KG1 (cell line): ENCODE data around the gene MYO18A.
"Not testable (repeated sequence)": the region's sequence is repeated elsewhere in the genome, so short reads cannot be mapped to it uniquely, and the experiment has no call there.

ENCODE experiments used
- DNase-seq: peaks from one replicate; lab custom pipeline; 2025; lab: John Stamatoyannopoulos, UW

Gene MYO18A, protein sequence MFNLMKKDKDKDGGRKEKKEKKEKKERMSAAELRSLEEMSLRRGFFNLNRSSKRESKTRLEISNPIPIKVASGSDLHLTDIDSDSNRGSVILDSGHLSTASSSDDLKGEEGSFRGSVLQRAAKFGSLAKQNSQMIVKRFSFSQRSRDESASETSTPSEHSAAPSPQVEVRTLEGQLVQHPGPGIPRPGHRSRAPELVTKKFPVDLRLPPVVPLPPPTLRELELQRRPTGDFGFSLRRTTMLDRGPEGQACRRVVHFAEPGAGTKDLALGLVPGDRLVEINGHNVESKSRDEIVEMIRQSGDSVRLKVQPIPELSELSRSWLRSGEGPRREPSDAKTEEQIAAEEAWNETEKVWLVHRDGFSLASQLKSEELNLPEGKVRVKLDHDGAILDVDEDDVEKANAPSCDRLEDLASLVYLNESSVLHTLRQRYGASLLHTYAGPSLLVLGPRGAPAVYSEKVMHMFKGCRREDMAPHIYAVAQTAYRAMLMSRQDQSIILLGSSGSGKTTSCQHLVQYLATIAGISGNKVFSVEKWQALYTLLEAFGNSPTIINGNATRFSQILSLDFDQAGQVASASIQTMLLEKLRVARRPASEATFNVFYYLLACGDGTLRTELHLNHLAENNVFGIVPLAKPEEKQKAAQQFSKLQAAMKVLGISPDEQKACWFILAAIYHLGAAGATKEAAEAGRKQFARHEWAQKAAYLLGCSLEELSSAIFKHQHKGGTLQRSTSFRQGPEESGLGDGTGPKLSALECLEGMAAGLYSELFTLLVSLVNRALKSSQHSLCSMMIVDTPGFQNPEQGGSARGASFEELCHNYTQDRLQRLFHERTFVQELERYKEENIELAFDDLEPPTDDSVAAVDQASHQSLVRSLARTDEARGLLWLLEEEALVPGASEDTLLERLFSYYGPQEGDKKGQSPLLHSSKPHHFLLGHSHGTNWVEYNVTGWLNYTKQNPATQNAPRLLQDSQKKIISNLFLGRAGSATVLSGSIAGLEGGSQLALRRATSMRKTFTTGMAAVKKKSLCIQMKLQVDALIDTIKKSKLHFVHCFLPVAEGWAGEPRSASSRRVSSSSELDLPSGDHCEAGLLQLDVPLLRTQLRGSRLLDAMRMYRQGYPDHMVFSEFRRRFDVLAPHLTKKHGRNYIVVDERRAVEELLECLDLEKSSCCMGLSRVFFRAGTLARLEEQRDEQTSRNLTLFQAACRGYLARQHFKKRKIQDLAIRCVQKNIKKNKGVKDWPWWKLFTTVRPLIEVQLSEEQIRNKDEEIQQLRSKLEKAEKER (N-terminal part only)

DNA sequence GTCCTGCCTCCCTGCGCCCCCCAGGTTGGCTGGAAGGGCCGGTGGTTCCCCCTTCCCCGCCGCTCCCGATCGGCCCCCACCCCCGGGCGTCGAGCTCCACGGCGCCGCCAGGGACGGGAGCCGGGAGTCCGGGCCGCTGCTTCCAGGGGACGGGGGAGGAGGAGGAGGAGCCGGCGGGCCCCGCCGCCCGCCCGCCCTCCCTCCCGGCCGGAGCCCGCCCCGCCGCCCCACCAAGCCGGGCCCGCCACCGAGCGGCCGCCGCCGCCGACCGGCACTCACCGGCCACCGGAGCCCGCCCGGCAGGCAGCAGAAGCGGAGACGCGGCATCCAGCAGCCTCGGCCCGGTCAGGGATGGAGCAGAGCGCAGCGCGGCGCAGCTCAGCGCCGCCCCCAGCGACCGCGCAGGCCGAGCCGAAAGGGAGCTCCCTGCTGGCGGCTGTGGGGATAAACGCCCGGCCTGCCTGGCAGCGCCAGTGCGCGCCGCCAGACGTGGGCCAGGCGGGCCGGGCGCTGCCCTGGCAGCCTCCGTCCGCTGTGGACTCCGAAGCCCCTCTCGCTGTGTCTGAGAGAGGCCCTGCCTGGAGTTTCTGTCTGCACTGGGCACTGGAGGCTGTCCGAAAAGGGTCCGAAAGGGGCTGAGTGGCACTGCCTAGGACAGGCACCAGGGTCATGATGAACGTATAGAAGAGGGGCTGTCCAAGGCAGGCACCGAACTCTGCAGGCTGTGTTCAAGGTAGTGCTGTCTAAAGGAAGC, at the start of gene MYO18A:
MYO18A (minus strand) TSS at position 365 of the 754 bp plus-strand sequence. CDS start 13,458 bp downstream, outside the sequence.
- DNase-seq = peak; percentile 52

GRCh38 chr17:29225396-29225795, 45.2 kb upstream of the MYO18A start:
- no peak for DNase-seq

DNA sequence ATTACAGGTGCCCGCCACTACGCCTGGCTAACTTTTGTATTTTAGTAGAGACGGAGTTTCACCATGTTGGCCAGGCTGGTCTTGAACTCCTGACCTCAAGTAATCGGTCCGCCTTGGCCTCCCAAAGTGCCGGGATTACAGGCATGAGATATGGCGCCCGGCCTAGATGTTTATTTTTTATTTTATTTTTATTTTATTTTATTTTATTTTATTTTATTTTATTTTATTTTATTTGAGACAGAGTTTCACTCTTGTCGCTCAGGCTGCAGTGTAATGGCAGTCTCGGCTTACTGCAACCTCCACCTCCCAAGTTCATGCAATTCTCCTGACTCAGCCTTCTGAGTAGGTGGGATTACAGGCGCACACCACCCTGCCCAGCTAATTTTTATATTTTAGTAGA, 41.1 kb upstream of the MYO18A start:
- not testable (repeated sequence) for DNase-seq

GRCh38 chr17:29219378-29220047, 39.3 kb upstream of the MYO18A start:
- peak; percentile 73 for DNase-seq

- no peak for DNase-seq
These were observed 36.7 kb upstream of the MYO18A start for GRCh38 chr17:29216856-29217255.

DNA sequence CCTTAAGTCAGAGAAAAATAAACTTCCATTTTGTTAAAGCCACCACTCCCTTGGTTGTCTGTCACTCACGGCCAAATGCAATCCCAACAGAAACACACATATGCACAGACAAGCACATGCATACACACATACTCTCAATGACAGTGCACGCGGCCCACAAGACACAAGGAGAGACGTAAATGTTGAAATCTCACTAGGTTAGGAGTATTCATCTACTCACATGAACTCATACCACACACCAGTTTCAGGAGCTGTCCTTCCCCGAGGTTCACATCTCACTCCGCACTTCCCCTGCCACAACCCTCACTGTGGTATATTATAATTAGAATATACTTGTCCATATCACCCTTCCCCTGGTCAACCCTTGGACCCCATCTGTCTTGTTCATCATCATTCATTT, 36.0 kb upstream of the MYO18A start:
- DNase-seq = no peak

DNA sequence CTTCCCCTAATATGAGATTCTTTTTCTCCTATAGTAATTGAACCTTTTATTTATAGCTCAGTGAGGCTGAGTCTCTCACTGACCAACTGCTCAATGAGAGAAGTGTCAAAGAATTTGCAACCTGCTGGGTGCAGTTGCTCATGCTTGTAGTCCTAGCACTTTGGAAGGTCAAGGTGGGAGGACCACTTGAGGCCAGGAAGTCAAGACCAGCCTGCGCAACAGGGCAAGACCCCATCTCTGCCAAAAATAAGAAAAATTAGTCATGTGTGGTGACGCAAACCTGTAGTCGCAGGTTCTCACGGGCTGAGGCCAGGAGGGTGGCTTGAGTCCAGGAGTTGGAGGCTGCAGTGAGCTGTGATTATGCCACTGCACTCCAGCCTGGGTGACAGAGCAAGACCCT, 35.5 kb upstream of the MYO18A start:
- no peak for DNase-seq

DNA sequence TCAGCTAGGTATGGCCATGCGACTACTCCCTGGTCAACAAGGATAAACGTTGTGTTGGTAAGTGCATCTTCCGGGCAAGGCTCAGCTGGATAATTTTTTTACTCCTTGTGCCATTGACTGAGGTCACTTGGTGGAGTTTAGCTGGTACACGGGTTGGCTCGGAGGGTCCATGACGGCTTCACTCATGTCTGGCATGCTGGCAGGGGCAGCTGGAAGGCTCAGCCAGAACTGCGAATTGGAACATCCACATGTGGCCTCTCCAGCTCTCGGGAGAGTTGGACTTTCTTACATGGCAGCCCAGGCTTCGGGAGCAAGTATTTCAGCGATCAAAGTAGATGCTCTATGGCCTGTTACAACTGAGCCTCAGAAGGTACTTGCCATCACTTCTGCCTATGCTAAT, 35.0 kb upstream of the MYO18A start:
- no peak for DNase-seq

DNA sequence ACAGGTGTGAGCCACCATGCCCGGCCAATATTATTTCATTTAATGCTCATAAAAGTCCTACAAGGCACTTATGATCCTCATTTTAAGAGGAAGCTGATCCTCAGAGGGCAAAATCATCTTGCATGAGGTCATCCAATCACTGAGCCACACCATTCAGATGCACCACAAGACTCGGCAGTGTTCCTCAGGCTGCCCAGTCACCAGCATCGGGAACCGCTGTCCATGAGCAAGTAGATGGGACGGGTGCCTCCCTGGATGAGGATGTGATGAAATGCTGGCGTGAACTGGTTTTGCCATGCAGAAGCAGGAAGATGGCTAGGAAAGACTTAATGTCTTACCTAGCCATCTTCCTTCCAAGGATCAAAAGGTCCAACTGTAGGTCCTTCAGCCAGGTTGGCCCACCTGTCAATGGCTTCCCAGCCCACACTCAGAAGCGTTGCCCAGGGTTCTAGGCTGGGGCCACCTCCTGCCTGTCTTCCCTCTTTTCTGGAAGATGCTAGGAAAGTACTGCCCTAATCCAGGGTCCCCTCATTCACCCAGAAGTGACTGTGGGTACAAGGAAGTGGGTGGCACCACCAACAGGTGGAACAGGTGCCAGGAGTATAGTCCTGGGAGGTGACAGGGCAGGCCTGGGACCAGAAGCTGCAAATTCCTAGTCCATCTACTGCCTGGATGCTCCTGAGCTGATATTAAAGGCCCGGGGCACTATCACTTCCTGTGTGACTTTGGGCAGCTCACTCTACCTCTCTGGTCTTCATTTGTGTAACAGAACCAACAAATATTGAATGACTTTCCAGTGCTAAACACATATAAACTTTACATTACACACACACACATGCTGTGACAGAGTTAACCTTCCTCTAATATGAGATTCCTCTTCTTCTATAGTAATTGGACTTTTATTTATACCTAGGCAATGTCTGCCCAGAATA, 34.3 kb upstream of the MYO18A start:
- no peak for DNase-seq

DNA sequence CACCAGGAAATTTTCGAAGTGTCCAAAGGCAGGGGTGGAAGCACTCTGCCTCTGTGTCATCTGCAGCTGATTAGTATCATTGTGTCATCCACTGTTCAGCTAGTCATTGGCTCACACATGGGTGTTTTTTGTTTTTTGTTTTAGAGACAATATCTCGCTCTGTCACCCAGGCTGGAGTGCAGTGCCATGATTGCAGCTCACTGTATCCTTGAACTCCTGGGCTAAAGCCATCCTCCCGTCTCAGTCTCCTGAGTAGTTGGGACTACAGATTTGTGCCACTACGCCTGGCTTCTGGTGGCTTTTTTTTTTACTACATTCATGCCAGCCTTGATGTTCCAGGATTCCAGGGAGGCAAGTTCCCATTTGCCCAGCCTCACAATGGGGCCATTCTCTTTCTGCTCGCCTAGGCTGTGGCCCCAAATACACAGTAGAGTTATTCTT, 32.5 kb upstream of the MYO18A start:
- no peak for DNase-seq

GRCh38 chr17:29212094-29212631, 32.0 kb upstream of the MYO18A start:
- no peak for DNase-seq

GRCh38 chr17:29210879-29211278, 30.7 kb upstream of the MYO18A start:
- DNase-seq = no peak

- no peak for DNase-seq
These were observed 28.9 kb upstream of the MYO18A start for GRCh38 chr17:29209073-29209472.

DNA sequence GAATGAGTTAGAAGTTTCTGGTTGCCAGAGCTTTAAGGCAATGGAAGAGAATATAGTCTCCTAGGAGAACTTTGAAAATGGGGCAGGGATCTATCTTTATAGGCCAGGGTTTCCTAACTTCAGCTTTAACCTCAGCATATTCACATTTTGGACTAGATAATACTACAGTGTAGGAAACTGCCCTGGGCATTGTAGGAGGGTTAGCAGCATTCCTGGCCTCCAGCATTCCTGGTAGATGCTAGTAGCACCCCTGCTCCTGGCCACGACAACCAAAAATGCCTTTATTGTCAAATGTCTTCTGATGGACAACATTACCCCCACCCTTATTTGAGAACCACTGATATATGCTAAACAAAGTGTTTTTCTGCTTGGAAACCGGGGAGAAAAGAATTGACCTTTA, 27.8 kb upstream of the MYO18A start:
- DNase-seq = no peak

GRCh38 chr17:29205047-29205446, 24.8 kb upstream of the MYO18A start:
- DNase-seq = no peak

DNA sequence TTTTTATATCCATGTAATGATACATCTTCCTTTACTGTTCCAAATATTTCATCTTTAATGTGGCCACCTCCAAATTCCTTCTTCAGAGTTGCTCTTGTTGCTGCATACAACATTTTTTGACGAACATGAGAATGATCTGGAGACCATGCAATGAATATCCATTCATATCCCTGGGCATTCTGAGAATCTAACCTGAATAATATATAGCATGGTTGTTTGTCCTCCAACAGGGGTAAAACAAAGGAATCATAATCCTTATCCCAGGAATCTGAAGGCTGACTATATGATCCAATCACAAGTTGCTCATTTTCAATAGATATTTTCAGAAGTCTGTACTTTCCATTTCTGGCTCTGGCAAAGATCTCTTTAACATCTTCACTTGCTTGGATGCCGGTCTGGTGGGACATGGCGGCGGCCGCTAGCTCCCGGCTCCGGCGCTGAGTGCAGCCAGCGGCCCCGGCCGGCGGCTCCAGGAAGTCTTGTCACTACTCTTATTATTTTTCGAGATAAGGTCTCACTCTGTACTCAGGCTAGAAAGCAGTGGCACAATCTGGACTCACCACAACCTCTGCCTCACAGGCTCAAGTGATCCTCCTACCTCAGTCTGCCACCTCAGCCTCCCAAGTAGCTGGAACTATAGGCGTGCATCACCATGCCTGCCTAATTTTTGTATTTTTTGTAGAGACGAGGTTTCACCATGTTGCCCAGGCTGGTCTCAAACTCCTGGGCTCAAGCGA, 24.0 kb upstream of the MYO18A start:
- DNase-seq = not testable (repeated sequence)

- DNase-seq = no peak
These were observed 17.5 kb upstream of the MYO18A start for GRCh38 chr17:29197516-29198272.
